ENCODE results near the gene CKS1B. TPM values are rescaled to one million over a fixed set of nuclear protein-coding genes. Genes with fewer than 3 reads are reported as not detected.
A peak's percentile ranks its signal among the peaks of the same experiment; 100 is the strongest.

CKS1B gene
- total RNA-seq, 4 donors from 2014 or later: 3.6 to 15.7 (median 7.9) TPM

- Histone ChIP-seq H3K4me1 (peaks cover 62 to 66% of the 10 kb centered on the region in 2 donors), H3K27ac (peak within 1 kb of the TSS; percentile 92 to 98 (median 94)), H3K9me3 (no peaks in the 10 kb centered on the region), H3K36me3 (peaks cover 0 to 20% of the 10 kb centered on the region in 2 donors), H3K4me3 (peak within 1 kb of the TSS; percentile 67 to 77 (median 69)), H3K27me3 (no peaks in the 10 kb centered on the region)
- TF ChIP-seq CTCF (IDR thresholded peaks at IDR 0.05 in 4 of 5, conservative IDR thresholded peaks at IDR 0.05 in 1 of 5) (no peak), POLR2A (IDR thresholded peaks at IDR 0.05) (peak; percentile 67 to 71)
- ATAC-seq (peak; percentile 93 to 95), DNase-seq (peak; percentile 76 to 89)
- intact Hi-C loops (cut with DNase I; ENCODE audit: low total_unique reads) (loop anchor here (1.0 kb wide), 1 partner anchor 19 kb away; no protein-coding TSS in a partner anchor), in situ Hi-C loops (cut with MboI; ENCODE audit: low sequenced_read_pairs in 4 of 4) (loop anchor here in 1 of 4 donors (25.0 kb wide), 1 partner anchor 106 kb away; the partner anchor contains the start of genes ADAM15 and EFNA4)
Measured at GRCh38 chr1:154955718-154956543, 18.6 kb upstream of the CKS1B start, which contains the start of gene PBXIP1. Gene PBXIP1, minus strand, starts transcription at chr1:154956099. Its CDS starts 2,378 bp downstream, at chr1:154953721.

GRCh38 chr1:154956544-154956941, 17.9 kb upstream of the CKS1B start:
- TF ChIP-seq CTCF (IDR thresholded peaks at IDR 0.05 in 4 of 5, conservative IDR thresholded peaks at IDR 0.05 in 1 of 5) (no peak), POLR2A (IDR thresholded peaks at IDR 0.05) (no peak)
- Histone ChIP-seq H3K9me3 (no peaks in the 10 kb centered on the region), H3K4me1 (peaks cover 62 to 68% of the 10 kb centered on the region in 2 donors), H3K27ac (peak overlapping the region; percentile 92 to 98 (median 94)), H3K27me3 (no peaks in the 10 kb centered on the region), H3K36me3 (peaks cover 0 to 14% of the 10 kb centered on the region in 2 donors), H3K4me3 (peak overlapping the region; percentile 67 to 77 (median 69))
- DNase-seq: peak; percentile 52 to 74
- ATAC-seq: peak; percentile 22 to 45
- in situ Hi-C loops (cut with MboI; ENCODE audit: low sequenced_read_pairs in 4 of 4) (loop anchor here in 1 of 4 donors (25.0 kb wide), 1 partner anchor 106 kb away; the partner anchor contains the start of genes ADAM15 and EFNA4), intact Hi-C loops (cut with DNase I; ENCODE audit: low total_unique reads) (loop anchor here (1.0 kb wide), 1 partner anchor 19 kb away; no protein-coding TSS in a partner anchor)

GRCh38 chr1:154957091-154957657, 17.3 kb upstream of the CKS1B start:
- intact Hi-C loops (cut with DNase I; ENCODE audit: low total_unique reads): no loop called here
- in situ Hi-C loops (cut with MboI; ENCODE audit: low sequenced_read_pairs in 4 of 4): loop anchor here in 1 of 4 donors (25.0 kb wide), 1 partner anchor 105 kb away; the partner anchor contains the start of genes ADAM15 and EFNA4
- H3K36me3 ChIP-seq: peaks cover 0 to 13% of the 10 kb centered on the region in 2 donors
- peak overlapping the region; percentile 92 to 98 (median 94) for H3K27ac ChIP-seq
- TF ChIP-seq CTCF (IDR thresholded peaks at IDR 0.05 in 4 of 5, conservative IDR thresholded peaks at IDR 0.05 in 1 of 5): no peak
- TF ChIP-seq POLR2A (IDR thresholded peaks at IDR 0.05): no peak
- H3K9me3 ChIP-seq: no peaks in the 10 kb centered on the region
- peak overlapping the region; percentile 67 to 77 (median 69) for H3K4me3 ChIP-seq
- ATAC-seq: no peak
- H3K27me3 ChIP-seq: no peaks in the 10 kb centered on the region
- no peak for DNase-seq
- peaks cover 57 to 65% of the 10 kb centered on the region in 2 donors for H3K4me1 ChIP-seq

- DNase-seq (no peak), ATAC-seq (no peak)
- H3K9me3 ChIP-seq: no peaks in the 10 kb centered on the region
- H3K27me3 ChIP-seq: no peaks in the 10 kb centered on the region
- no peak overlapping the region for H3K4me3 ChIP-seq
- in situ Hi-C loops (cut with MboI; ENCODE audit: low sequenced_read_pairs in 4 of 4) (loop anchor here in 1 of 4 donors (25.0 kb wide), 1 partner anchor 104 kb away; the partner anchor contains the start of genes ADAM15 and EFNA4), intact Hi-C loops (cut with DNase I; ENCODE audit: low total_unique reads) (no loop called here)
- TF ChIP-seq CTCF (IDR thresholded peaks at IDR 0.05 in 4 of 5, conservative IDR thresholded peaks at IDR 0.05 in 1 of 5): no peak
- no peak for TF ChIP-seq POLR2A (IDR thresholded peaks at IDR 0.05)
- peaks cover 57 to 65% of the 10 kb centered on the region in 2 donors for H3K4me1 ChIP-seq
- H3K27ac ChIP-seq: peak overlapping the region; percentile 92 to 98 (median 94)
- peaks cover 0 to 16% of the 10 kb centered on the region in 2 donors for H3K36me3 ChIP-seq
Measured at GRCh38 chr1:154958036-154958435, 16.4 kb upstream of the CKS1B start.

Data from gastrocnemius medialis (tissue), 4 donors.